D721Med (cell line): ENCODE data around the gene TOGARAM2.
A peak's percentile ranks its signal among the peaks of the same experiment; 100 is the strongest.

ENCODE experiments used
- DNase-seq: peaks from one replicate; pipeline ENCODE4 v3.0.0; 2011; ENCODE audit warnings: low spot score; ENCODE audit not compliant: insufficient read length
- FAIRE-seq: peaks from 2 replicates; lab custom pipeline; 2011; peaks lifted over from hg19 to GRCh38; lab: Jason Lieb, UNC
- TF ChIP-seq, protein P1 (sequence below): IDR thresholded peaks from 2 replicates; pipeline ENCODE4 v1.5.1; 2012; ENCODE audit warnings: mild to moderate bottlenecking, control low read depth; ENCODE audit not compliant: insufficient read depth; ENCODE audit errors: missing control alignments

TOGARAM2 gene

DNA sequence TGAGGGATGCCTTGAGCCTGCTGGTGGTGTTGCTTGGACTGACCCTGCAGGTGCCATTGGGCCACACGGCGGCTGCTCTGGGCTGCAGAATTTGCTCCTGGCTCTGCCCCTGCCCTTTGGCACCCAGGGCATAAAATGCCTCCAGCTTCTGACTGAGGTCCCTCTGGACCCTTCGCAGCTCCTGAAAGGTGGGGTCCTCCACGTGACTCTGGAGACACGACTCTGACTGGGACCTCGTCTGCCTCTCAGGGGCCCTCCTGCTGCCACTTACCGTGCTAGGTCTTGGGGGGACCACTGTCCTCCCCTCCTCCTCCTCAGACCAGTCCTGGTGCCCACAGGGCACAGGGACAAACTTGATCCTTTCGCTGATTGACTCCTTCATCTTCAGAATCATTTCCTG is 91.2 kb downstream of the TOGARAM2 start:
- no peak for FAIRE-seq
- no peak for DNase-seq
- TF ChIP-seq, protein P1, sequence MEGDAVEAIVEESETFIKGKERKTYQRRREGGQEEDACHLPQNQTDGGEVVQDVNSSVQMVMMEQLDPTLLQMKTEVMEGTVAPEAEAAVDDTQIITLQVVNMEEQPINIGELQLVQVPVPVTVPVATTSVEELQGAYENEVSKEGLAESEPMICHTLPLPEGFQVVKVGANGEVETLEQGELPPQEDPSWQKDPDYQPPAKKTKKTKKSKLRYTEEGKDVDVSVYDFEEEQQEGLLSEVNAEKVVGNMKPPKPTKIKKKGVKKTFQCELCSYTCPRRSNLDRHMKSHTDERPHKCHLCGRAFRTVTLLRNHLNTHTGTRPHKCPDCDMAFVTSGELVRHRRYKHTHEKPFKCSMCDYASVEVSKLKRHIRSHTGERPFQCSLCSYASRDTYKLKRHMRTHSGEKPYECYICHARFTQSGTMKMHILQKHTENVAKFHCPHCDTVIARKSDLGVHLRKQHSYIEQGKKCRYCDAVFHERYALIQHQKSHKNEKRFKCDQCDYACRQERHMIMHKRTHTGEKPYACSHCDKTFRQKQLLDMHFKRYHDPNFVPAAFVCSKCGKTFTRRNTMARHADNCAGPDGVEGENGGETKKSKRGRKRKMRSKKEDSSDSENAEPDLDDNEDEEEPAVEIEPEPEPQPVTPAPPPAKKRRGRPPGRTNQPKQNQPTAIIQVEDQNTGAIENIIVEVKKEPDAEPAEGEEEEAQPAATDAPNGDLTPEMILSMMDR = no peak

DNA sequence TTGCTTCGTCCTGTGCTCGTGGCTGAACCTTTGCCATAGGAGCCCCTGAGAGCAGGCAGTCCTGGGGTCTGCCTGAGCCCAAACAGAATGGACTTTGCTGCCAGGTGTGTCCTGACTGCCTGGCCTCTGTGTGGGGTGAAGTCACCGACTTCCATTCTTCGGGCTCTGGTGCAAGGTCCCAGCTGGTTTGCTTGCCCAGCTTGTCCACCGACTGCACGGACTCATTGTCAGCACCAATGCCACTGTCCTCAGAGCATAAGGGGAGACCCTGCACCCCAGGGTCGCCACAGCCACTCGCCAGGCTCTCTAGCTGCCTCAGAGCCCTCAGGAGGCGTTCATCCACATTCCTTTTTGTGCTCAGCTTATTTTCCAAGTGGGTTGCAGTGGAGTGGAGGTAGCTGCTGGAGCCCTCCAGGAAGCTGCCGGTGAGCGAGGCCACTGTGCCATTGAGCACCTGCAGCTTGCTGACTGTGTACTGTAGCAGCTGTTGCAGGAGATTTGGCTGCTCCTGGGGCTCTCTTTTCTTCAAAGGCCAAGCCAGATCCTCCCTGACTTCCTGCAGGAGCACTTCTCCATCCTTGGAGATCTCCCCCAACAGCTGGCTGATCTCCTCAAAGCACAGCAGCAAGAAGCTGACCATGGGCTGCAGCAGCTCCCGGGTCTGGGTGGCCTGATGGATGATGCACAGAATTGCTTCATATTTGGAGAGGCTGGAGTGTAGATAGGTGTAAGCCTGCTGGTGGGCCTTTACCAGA is 92.0 kb downstream of the TOGARAM2 start:
- no peak for DNase-seq
- TF ChIP-seq, protein P1 = no peak
- FAIRE-seq = no peak

- no peak for FAIRE-seq
- no peak for DNase-seq
- TF ChIP-seq, protein P1 = no peak
Observed at GRCh38 chr2:29073933-29074332, 92.8 kb downstream of the TOGARAM2 start.

DNA sequence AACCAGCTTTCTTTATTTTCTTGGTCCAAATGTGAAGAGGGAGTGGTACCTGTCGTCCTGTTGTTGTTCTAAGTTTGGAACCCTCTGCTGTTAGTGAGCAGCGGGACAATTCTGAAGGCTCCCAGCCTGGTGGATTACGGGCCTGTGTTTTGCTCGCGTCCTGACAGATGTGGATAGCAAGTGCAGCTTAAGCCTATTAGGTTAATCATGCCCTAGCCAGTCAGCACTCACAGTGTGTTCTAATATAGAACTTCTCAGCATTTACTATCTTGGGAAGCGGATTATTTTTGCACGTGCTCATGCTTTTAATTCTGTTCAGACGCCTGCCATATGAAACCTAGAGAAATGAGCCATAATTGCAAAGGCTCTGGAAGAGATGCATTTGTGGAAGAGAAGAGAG is 93.3 kb downstream of the TOGARAM2 start, which contains the start of gene PCARE:
Gene PCARE (minus strand): TSS at position 113 of the 400 bp plus-strand sequence. CDS start 262 bp downstream, outside the sequence.
- FAIRE-seq (peak; percentile 98), DNase-seq (peak; percentile 66)
- TF ChIP-seq, protein P1 = no peak

DNA sequence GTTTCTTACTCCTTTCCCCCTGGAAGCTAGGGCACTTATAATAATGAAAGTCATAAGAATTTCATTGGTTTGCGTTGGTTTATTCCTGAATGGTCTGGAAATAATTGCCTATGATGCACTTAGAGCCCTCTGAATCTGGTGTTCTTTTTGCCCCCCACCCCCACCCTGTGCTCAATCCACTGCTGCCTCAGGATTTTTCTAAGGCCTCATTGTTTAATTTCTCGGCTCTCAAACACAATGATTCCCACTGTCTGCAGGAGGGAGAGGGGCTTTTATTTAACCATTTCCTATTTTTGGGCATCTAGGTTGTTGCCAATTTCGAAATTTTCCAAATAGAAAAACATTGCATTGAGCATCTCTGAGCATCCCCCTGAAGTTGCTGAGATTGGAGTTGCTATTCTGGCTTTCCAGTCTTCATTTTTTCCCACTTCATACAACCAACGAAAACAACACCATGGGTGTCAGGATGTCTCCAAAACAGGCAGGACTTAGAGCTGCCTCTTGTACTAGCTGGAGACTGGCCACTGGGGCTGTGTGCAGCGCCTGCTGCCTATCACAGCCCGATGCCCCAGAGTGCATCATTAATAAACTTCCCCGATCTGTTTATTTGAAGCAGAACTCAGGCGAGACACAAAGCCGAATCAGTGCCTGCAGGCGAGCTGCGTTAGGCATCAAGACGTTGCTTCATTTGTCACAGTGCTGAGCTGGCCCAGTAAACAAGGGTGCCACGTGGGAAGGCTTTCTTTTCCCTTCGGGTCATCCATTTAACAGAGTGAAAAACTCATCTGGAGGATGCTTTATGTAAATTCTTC is 95.0 kb downstream of the TOGARAM2 start:
- DNase-seq = no peak
- FAIRE-seq = no peak
- TF ChIP-seq, protein P1 = no peak

DNA sequence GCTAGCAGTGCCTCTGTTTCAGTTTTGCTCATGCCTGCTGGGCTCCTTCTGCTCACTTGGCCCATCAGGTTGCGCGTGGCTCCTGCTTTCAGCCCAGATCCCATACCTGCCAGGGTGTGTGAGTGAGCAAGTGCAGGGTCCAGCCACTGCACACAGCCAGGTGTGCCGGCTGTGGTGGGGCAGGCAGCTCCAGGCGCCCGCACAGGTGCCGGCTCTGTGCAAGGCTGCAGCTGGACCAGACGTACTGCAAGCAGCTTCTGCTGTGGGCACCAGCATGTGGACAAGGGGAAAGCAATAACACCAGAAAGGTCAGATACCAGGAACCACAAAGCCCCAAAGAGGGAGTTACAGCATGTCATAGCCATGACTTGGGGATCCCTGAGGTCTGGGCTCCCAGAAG is 98.8 kb downstream of the TOGARAM2 start:
- TF ChIP-seq, protein P1 = no peak
- no peak for FAIRE-seq
- DNase-seq = no peak
